Measurements from ENCODE around the gene RABGAP1L. TPM values are rescaled to one million over a fixed set of nuclear protein-coding genes. Genes with fewer than 3 reads are reported as not detected.

The RABGAP1L gene
- total RNA-seq, 1 experiment from 2014 or later, result 29.3 TPM

- Histone ChIP-seq H3K9me3 (ENCODE audit: control insufficient read depth in 1 of 2, insufficient read depth in 1 of 2, low read depth in 1 of 2, low read length in 2 of 2) (no peaks in the 10 kb centered on the region), H3K36me3 (ENCODE audit: control insufficient read depth in 1 of 2, insufficient read depth in 2 of 2, low read length in 2 of 2) (no peaks in the 10 kb centered on the region), H3K4me1 (ENCODE audit: control insufficient read depth in 1 of 2, insufficient read depth in 2 of 2, low read length in 2 of 2) (no peaks in the 10 kb centered on the region), H3K4me3 (replicated peaks in 1 of 2; ENCODE audit: low read depth in 1 of 2, low read length in 2 of 2) (no peak overlapping the region), H2AFZ (ENCODE audit: low read depth, low read length, poor library complexity, severe bottlenecking) (no peak overlapping the region), H4K20me1 (ENCODE audit: insufficient read depth) (0 out of 2 replicates have a peak, but pooled peaks cover 3% of the 10 kb centered on the region), H3K4me2 (ENCODE audit: low read length) (no peak overlapping the region), H3K79me2 (ENCODE audit: insufficient read depth, low read length) (no peaks in the 10 kb centered on the region), H3K27ac (ENCODE audit: low read depth, low read length) (no peak overlapping the region), H3K27me3 (ENCODE audit: insufficient read depth, low read length) (no peaks in the 10 kb centered on the region), H3K9me2 (ENCODE audit: insufficient read depth) (no peaks in the 10 kb centered on the region), H3K9ac (ENCODE audit: low read length) (no peak overlapping the region)
- TF ChIP-seq MAX (IDR thresholded peaks at IDR 0.05), result no peak
- no peak for TF ChIP-seq TCF7L2 (IDR thresholded peaks at IDR 0.05; ENCODE audit: borderline replicate concordance, extremely low read depth, insufficient read depth, insufficient read length)
- intact Hi-C loops (cut with micrococcal nuclease), result no loop called here
- no peak for ATAC-seq
- BruUV-seq (replicated peaks), result no TSS peak
- DNase-seq (ENCODE audit: low read depth, low spot score), result no peak
- CTCF ChIA-PET, result no interaction called here
- RAD21 ChIA-PET (ENCODE audit: low non-redundant PET in 1 of 2, low total read pairs in 2 of 2, uncharacterized antibody in 2 of 2, unreplicated experiment in 2 of 2), result no interaction called here
- POLR2A ChIA-PET, result no interaction called here
These were observed 730.7 kb downstream of the RABGAP1L start for GRCh38 chr1:174890024-174890423.

GRCh38 chr1:174892016-174892415 lies 732.7 kb downstream of the RABGAP1L start:
- no peaks in the 10 kb centered on the region for H3K79me2 ChIP-seq (ENCODE audit: insufficient read depth, low read length)
- no peak overlapping the region for H3K27ac ChIP-seq (ENCODE audit: low read depth, low read length)
- no peaks in the 10 kb centered on the region for H3K4me1 ChIP-seq (ENCODE audit: control insufficient read depth in 1 of 2, insufficient read depth in 2 of 2, low read length in 2 of 2)
- no peaks in the 10 kb centered on the region for H3K27me3 ChIP-seq (ENCODE audit: insufficient read depth, low read length)
- no TSS peak for BruUV-seq (replicated peaks)
- RAD21 ChIA-PET (ENCODE audit: low non-redundant PET in 1 of 2, low total read pairs in 2 of 2, uncharacterized antibody in 2 of 2, unreplicated experiment in 2 of 2), result no interaction called here
- ATAC-seq, result no peak
- H3K9me2 ChIP-seq (ENCODE audit: insufficient read depth), result no peaks in the 10 kb centered on the region
- 0 out of 2 replicates have a peak, but pooled peaks cover 3% of the 10 kb centered on the region for H4K20me1 ChIP-seq (ENCODE audit: insufficient read depth)
- H3K4me3 ChIP-seq (replicated peaks in 1 of 2; ENCODE audit: low read depth in 1 of 2, low read length in 2 of 2), result no peak overlapping the region
- H2AFZ ChIP-seq (ENCODE audit: low read depth, low read length, poor library complexity, severe bottlenecking), result no peak overlapping the region
- no peak overlapping the region for H3K9ac ChIP-seq (ENCODE audit: low read length)
- no peak overlapping the region for H3K4me2 ChIP-seq (ENCODE audit: low read length)
- DNase-seq (ENCODE audit: low read depth, low spot score), result no peak
- CTCF ChIA-PET, result no interaction called here
- intact Hi-C loops (cut with micrococcal nuclease), result no loop called here
- TF ChIP-seq MAX (IDR thresholded peaks at IDR 0.05) (no peak), RAD21 (IDR thresholded peaks at IDR 0.05; ENCODE audit: low read depth) (no peak), EZH2phosphoT487 (IDR thresholded peaks at IDR 0.05; ENCODE audit: borderline replicate concordance) (no peak), CTCF (IDR thresholded peaks at IDR 0.05 in 2 of 3, conservative IDR thresholded peaks at IDR 0.05 in 1 of 3; ENCODE audit: borderline replicate concordance in 1 of 3, insufficient read depth in 1 of 3, low read depth in 2 of 3, low read length in 2 of 3) (no peak), REST (IDR thresholded peaks at IDR 0.05; ENCODE audit: low read depth) (no peak), CEBPB (IDR thresholded peaks at IDR 0.05; ENCODE audit: low read depth) (no peak)
- POLR2A ChIA-PET, result no interaction called here
- no peaks in the 10 kb centered on the region for H3K36me3 ChIP-seq (ENCODE audit: control insufficient read depth in 1 of 2, insufficient read depth in 2 of 2, low read length in 2 of 2)
- H3K9me3 ChIP-seq (ENCODE audit: control insufficient read depth in 1 of 2, insufficient read depth in 1 of 2, low read depth in 1 of 2, low read length in 2 of 2), result no peaks in the 10 kb centered on the region

All from HCT116 (cell line).